Suppressor macrophage (primary cell): Measurements from ENCODE around the gene UBE2L3.
A peak's percentile ranks its signal among the peaks of the same experiment; 100 is the strongest.
"Not testable (repeated sequence)": the region's sequence is repeated elsewhere in the genome, so short reads cannot be mapped to it uniquely, and the experiment has no call there.

Source experiments
- DNase-seq, 4 experiments: peaks; one replicate each; pipeline ENCODE4 v3.0.0-alpha.2; 2020 to 2022

The UBE2L3 gene

GRCh38 chr22:21628386-21629254 is 61.1 kb downstream of the UBE2L3 start:
- DNase-seq: no peak

GRCh38 chr22:21629255-21630149 is 62.0 kb downstream of the UBE2L3 start, which contains the start of gene YDJC:
Gene YDJC, minus strand, starts transcription at chr22:21630022. Its CDS starts 8 bp downstream, at chr22:21630014.
- peak; percentile 97 to 99 (median 98) for DNase-seq

- no peak for DNase-seq
Measured at GRCh38 chr22:21631025-21631424, 63.5 kb downstream of the UBE2L3 start.

GRCh38 chr22:21632237-21632895 is 64.9 kb downstream of the UBE2L3 start, which contains the start of gene CCDC116:
Gene CCDC116, plus strand, starts transcription at chr22:21632760. Its CDS starts 422 bp downstream, at chr22:21633182.
- DNase-seq: peak; percentile 64 to 76 (median 70)

- no peak for DNase-seq
Measured at GRCh38 chr22:21632931-21633330, 65.4 kb downstream of the UBE2L3 start.

- no peak for DNase-seq
Measured at GRCh38 chr22:21633481-21633880, 66.0 kb downstream of the UBE2L3 start.

GRCh38 chr22:21634081-21634480 is 66.6 kb downstream of the UBE2L3 start:
- no peak for DNase-seq

- DNase-seq: no peak
Measured at GRCh38 chr22:21634844-21635243, 67.3 kb downstream of the UBE2L3 start.

GRCh38 chr22:21635771-21636510 is 68.4 kb downstream of the UBE2L3 start:
- DNase-seq: no peak

- no peak for DNase-seq
Measured at GRCh38 chr22:21636629-21637218, 69.2 kb downstream of the UBE2L3 start.

GRCh38 chr22:21637450-21637849 is 69.9 kb downstream of the UBE2L3 start:
- peak in 2 of 4 experiments; percentile 22 to 26 for DNase-seq

GRCh38 chr22:21639359-21639758 is 71.8 kb downstream of the UBE2L3 start:
- no peak for DNase-seq

GRCh38 chr22:21640810-21641209 is 73.3 kb downstream of the UBE2L3 start:
- no peak for DNase-seq

GRCh38 chr22:21641417-21641788 is 73.9 kb downstream of the UBE2L3 start:
- peak; percentile 76 to 86 (median 82) for DNase-seq

- DNase-seq: peak; percentile 99 to 100 (median 99)
Measured at GRCh38 chr22:21641789-21642583, 74.5 kb downstream of the UBE2L3 start, which contains the start of gene SDF2L1. Gene SDF2L1, plus strand, starts transcription at chr22:21642302. Its CDS starts 35 bp downstream, at chr22:21642337.

- DNase-seq: peak; percentile 62 to 76 (median 72)
Measured at GRCh38 chr22:21642584-21643448, 75.3 kb downstream of the UBE2L3 start.

GRCh38 chr22:21643533-21644357 is 76.2 kb downstream of the UBE2L3 start:
- no peak for DNase-seq

- not testable (repeated sequence) for DNase-seq
Measured at GRCh38 chr22:21645513-21645912, 78.0 kb downstream of the UBE2L3 start.
